Endothelial cell (in vitro differentiated cells): ENCODE results near the gene KIF15. TPM values are rescaled to one million over a fixed set of nuclear protein-coding genes. Genes with fewer than 3 reads are reported as not detected.
"Not testable (repeated sequence)": the region's sequence is repeated elsewhere in the genome, so short reads cannot be mapped to it uniquely, and the experiment has no call there.

Experiments used
- DNase-seq: peaks from one replicate; pipeline ENCODE4 v3.0.0; 2021; ENCODE audit warnings: low spot score
- H3K27ac Mint-ChIP-seq: one replicate; pipeline ENCODE4 v1.8.0; 2021; ENCODE audit warnings: mixed read lengths, inconsistent platforms; ENCODE audit not compliant: unreplicated experiment
- H3K27me3 Mint-ChIP-seq: one replicate; pipeline ENCODE4 v1.8.0; 2021; ENCODE audit warnings: mild to moderate bottlenecking, moderate library complexity, mixed read lengths, inconsistent platforms; ENCODE audit not compliant: unreplicated experiment
- H3K36me3 Mint-ChIP-seq: one replicate; pipeline ENCODE4 v1.8.0; 2021; ENCODE audit warnings: mild to moderate bottlenecking, low read depth, mixed read lengths, inconsistent platforms; ENCODE audit not compliant: unreplicated experiment
- H3K4me1 Mint-ChIP-seq: one replicate; pipeline ENCODE4 v1.8.0; 2021; ENCODE audit warnings: mild to moderate bottlenecking, mixed read lengths, inconsistent platforms; ENCODE audit not compliant: unreplicated experiment
- H3K4me3 Mint-ChIP-seq: one replicate; pipeline ENCODE4 v1.8.0; 2021; ENCODE audit warnings: mild to moderate bottlenecking, mixed read lengths, inconsistent platforms; ENCODE audit not compliant: unreplicated experiment
- H3K9me3 Mint-ChIP-seq: one replicate; pipeline ENCODE4 v1.8.0; 2021; ENCODE audit warnings: mixed read lengths, inconsistent platforms; ENCODE audit not compliant: unreplicated experiment
- total RNA-seq: library from RNA; stranded (reverse); fragmentation: NEBNext Ultra II Directional; extraction: Animal tissue kit (Norgen Biotek cat#: 25700); gene quantifications from one replicate; pipeline ENCODE4 v1.2.1, GENCODE V29; 2021; ENCODE audit not compliant: unreplicated experiment
- TF ChIP-seq, protein P1 (sequence below): fragments of 200-600 bp; sonication (generic); IDR thresholded peaks from one replicate; pipeline ENCODE4 v1.5.0; 2021; ENCODE audit warnings: antibody characterized with exemption; ENCODE audit not compliant: unreplicated experiment

The KIF15 gene
- total RNA-seq, 1 donor from 2014 or later, result 6.0 TPM

DNA sequence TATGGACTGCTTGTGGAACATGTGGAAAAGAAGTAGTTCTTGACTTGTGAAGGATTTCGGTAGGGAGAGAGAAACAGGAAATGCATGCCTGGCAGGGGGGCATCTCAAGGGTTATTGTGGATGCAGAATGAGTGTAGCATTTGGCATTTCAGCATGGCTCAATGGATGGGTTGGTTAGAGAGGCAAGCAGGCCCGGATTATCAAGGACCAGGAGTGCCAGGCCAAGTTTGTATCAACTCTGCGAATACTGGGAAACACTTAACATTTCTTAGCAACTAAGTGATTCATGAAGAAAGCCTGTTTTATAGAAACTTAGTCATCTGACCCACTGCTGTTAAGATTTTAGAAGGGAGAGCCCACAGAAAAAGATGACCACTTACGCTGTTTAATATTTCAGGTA, 33.6 kb downstream of the KIF15 start:
- Mint-ChIP-seq H3K27ac (no peak overlapping the region), H3K9me3 (no peaks in the 10 kb centered on the region), H3K4me1 (peaks cover 4% of the 10 kb centered on the region), H3K4me3 (no peak overlapping the region), H3K27me3 (peaks cover 1% of the 10 kb centered on the region), H3K36me3 (peaks cover 5% of the 10 kb centered on the region)
- DNase-seq, result no peak
- TF ChIP-seq, protein P1, sequence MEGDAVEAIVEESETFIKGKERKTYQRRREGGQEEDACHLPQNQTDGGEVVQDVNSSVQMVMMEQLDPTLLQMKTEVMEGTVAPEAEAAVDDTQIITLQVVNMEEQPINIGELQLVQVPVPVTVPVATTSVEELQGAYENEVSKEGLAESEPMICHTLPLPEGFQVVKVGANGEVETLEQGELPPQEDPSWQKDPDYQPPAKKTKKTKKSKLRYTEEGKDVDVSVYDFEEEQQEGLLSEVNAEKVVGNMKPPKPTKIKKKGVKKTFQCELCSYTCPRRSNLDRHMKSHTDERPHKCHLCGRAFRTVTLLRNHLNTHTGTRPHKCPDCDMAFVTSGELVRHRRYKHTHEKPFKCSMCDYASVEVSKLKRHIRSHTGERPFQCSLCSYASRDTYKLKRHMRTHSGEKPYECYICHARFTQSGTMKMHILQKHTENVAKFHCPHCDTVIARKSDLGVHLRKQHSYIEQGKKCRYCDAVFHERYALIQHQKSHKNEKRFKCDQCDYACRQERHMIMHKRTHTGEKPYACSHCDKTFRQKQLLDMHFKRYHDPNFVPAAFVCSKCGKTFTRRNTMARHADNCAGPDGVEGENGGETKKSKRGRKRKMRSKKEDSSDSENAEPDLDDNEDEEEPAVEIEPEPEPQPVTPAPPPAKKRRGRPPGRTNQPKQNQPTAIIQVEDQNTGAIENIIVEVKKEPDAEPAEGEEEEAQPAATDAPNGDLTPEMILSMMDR, result no peak

DNA sequence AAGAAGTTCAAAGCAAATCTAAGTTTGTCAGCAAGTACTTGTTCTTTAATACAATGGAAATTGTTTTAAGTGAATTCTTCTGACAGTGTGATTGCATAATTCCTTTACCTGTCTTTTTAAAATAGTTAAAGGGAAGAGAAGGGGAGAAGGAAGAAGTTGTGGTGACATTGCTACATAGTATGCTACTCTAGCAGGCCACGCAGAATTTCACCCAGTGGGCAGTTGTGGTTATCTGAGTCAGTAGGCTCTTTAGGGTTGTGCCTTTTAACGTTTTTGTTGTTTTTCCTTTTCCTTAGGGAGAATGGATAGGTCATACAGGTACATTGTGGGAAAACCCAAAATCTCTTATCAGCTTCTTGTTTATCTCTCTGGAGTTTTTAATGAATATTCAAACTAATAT, 40.4 kb downstream of the KIF15 start:
- H3K4me3 Mint-ChIP-seq, result no peak overlapping the region
- no peaks in the 10 kb centered on the region for H3K27me3 Mint-ChIP-seq

DNA sequence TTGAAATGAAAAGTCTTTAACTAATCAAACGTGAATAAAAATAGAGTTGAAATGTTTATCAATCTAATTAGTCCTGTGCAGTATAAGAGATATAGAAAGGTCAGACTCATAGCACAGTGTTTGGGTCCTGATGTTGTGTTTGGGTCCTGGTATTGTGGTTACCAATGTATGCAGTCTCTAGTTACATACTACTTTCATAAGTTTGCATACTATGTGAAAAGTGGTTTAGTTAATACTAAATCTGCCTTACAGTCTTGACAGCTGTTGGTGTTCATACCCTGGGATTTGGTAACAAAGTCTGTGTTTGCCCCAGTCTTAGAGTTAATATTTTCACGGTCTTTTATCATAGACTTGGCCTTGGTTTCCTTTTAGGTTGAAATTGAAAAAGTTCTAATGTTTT, 41.7 kb downstream of the KIF15 start:
- Mint-ChIP-seq H3K27ac (no peak overlapping the region), H3K4me3 (no peak overlapping the region), H3K9me3 (no peaks in the 10 kb centered on the region), H3K27me3 (no peaks in the 10 kb centered on the region), H3K4me1 (no peaks in the 10 kb centered on the region), H3K36me3 (no peaks in the 10 kb centered on the region)
- no peak for DNase-seq
- TF ChIP-seq, protein P1, result no peak

More for the DNA sequence above, 40.4 kb downstream of the KIF15 start:
- TF ChIP-seq, protein P1, result no peak
- DNase-seq, result no peak
- H3K27ac Mint-ChIP-seq, result no peak overlapping the region
- H3K36me3 Mint-ChIP-seq, result no peaks in the 10 kb centered on the region
- no peaks in the 10 kb centered on the region for H3K4me1 Mint-ChIP-seq
- H3K9me3 Mint-ChIP-seq, result no peaks in the 10 kb centered on the region

DNA sequence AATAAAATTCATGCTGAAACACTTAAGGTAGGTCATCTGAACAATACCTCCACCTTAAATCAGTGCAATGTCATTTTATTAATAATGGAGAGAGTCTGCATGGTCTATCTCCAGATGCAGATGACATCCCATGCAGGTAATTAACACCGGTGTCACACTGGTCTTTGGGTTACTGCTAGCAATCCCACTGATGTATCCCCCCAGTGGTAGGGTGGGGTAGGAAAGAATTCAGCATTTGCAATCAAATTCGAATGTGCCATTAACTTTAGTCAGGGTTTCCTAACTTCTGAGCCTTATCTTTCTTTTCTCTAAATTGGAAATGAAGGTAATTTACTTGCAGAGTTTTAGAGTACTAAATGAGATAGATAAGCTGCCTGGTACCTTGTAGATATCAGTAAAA, 44.4 kb downstream of the KIF15 start:
- Mint-ChIP-seq H3K27me3 (no peaks in the 10 kb centered on the region), H3K9me3 (no peaks in the 10 kb centered on the region), H3K4me1 (no peaks in the 10 kb centered on the region), H3K36me3 (no peaks in the 10 kb centered on the region), H3K4me3 (no peak overlapping the region), H3K27ac (no peak overlapping the region)
- TF ChIP-seq, protein P1, result no peak
- no peak for DNase-seq

DNA sequence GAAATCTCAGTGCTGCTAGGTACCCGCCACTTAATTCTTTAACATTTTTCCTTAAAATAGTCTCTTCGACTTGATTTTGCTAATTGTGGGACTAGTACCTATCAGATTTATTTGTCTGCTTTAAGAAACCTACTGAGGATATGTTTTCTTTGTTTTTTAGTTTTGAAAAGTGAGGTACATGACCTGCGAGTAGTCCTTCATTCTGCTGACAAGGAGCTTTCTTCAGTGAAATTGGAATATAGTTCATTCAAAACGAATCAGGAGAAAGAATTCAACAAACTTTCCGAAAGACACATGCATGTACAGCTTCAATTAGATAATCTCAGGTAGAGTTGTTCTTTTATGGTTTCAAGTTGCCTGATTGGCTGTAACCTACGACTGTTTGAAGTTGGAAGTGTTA, 53.2 kb downstream of the KIF15 start:
- TF ChIP-seq, protein P1, result no peak
- H3K9me3 Mint-ChIP-seq, result peaks cover 5% of the 10 kb centered on the region
- H3K4me1 Mint-ChIP-seq, result no peaks in the 10 kb centered on the region

DNA sequence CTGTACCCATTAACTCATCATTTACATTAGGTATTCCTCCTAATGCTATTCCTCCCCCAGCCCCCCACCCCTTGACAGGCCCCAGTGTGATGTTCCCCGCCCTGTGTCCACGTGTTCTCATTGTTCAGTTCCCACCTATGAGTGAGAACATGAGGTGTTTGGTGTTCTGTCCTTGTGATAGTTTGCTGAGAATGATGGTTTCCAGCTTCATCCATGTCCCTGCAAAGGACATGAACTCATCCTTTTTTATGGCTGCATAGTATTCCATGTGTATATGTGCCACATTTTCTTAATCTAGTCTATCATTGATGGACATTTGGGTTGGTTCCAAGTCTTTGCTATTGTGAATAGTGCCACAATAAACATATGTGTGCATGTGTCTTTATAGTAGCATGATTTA, 54.7 kb downstream of the KIF15 start:
- H3K36me3 Mint-ChIP-seq, result peaks cover 25% of the 10 kb centered on the region
- H3K9me3 Mint-ChIP-seq, H3K4me1 Mint-ChIP-seq, H3K27ac Mint-ChIP-seq, DNase-seq, H3K4me3 Mint-ChIP-seq, H3K27me3 Mint-ChIP-seq: not testable (repeated sequence)

More for the DNA sequence above, 53.2 kb downstream of the KIF15 start:
- Mint-ChIP-seq H3K27me3 (no peaks in the 10 kb centered on the region), H3K27ac (no peak overlapping the region), H3K4me3 (no peak overlapping the region), H3K36me3 (peaks cover 21% of the 10 kb centered on the region)
- no peak for DNase-seq

DNA sequence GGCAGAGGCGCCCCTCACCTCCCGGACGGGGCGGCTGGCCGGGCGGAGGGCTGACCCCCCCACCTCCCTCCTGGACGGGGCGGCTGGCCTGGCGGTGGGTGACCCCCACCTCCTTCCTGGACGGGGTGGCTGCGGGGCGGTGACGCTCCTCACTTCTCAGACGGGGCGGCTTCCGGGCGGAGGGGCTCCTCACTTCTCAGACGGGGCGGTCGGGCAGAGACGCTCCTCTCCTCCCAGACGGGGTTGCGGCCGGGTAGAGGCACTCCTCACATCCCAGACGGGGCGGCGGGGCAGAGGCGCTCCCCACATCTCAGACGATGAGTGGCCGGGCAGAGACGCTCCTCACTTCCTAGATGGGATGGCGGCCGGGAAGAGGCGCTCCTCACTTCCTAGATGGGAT, 59.6 kb downstream of the KIF15 start:
- H3K27me3 Mint-ChIP-seq, H3K4me3 Mint-ChIP-seq, H3K27ac Mint-ChIP-seq, H3K4me1 Mint-ChIP-seq, DNase-seq, H3K9me3 Mint-ChIP-seq: not testable (repeated sequence)
- H3K36me3 Mint-ChIP-seq, result peaks cover 37% of the 10 kb centered on the region
